Subcutaneous adipose tissue (tissue), 4 donors: ENCODE results near the gene CFAP77. TPM values are rescaled to one million over a fixed set of nuclear protein-coding genes. Genes with fewer than 3 reads are reported as not detected.

Experiments
- total RNA-seq, 4 donors: library from RNA; depleted of rRNA; stranded (reverse); fragments of >200 nt; gene quantifications; one replicate each; pipeline ENCODE4 v1.1.0, GENCODE V29; 2016
- TF ChIP-seq, protein P1 (sequence below): fragments of 450-650 bp; IDR thresholded peaks from one replicate; pipeline ENCODE4 v1.5.1; 2016; ENCODE audit warnings: low read depth, mild to moderate bottlenecking, control low read depth, antibody characterized with exemption, moderate library complexity

Gene CFAP77
- total RNA-seq, 4 donors from 2014 or later: not detected

GRCh38 chr9:132464547-132464946 lies 54.5 kb downstream of the CFAP77 start:
- TF ChIP-seq, protein P1, sequence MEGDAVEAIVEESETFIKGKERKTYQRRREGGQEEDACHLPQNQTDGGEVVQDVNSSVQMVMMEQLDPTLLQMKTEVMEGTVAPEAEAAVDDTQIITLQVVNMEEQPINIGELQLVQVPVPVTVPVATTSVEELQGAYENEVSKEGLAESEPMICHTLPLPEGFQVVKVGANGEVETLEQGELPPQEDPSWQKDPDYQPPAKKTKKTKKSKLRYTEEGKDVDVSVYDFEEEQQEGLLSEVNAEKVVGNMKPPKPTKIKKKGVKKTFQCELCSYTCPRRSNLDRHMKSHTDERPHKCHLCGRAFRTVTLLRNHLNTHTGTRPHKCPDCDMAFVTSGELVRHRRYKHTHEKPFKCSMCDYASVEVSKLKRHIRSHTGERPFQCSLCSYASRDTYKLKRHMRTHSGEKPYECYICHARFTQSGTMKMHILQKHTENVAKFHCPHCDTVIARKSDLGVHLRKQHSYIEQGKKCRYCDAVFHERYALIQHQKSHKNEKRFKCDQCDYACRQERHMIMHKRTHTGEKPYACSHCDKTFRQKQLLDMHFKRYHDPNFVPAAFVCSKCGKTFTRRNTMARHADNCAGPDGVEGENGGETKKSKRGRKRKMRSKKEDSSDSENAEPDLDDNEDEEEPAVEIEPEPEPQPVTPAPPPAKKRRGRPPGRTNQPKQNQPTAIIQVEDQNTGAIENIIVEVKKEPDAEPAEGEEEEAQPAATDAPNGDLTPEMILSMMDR: no peak

GRCh38 chr9:132465131-132465635 lies 55.2 kb downstream of the CFAP77 start:
- TF ChIP-seq, protein P1: no peak

GRCh38 chr9:132472199-132472598 lies 62.2 kb downstream of the CFAP77 start:
- TF ChIP-seq, protein P1: no peak

- TF ChIP-seq, protein P1: no peak
Observed at GRCh38 chr9:132472599-132472998, 62.6 kb downstream of the CFAP77 start.

DNA sequence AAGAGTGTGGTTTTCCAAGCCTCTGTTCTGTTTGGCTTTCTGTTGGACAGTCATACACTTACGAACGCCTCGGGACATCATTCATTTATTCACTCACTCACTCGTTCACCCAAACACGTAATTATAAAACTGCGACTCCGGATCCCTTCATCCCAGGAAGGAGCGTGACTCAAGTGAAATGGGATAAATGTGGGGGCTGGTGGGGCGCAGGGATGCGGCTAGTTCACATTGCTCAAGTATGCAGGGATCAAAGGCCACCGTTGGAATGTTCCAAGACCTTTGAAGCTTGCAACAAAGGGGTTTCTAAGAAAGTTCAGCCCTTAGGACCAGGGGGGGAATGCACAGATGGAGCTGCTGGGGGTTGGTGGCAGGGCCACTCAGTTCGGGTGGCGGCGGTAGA lies 64.2 kb downstream of the CFAP77 start:
- TF ChIP-seq, protein P1: no peak

- TF ChIP-seq, protein P1: no peak
Observed at GRCh38 chr9:132478353-132479050, 68.5 kb downstream of the CFAP77 start.

DNA sequence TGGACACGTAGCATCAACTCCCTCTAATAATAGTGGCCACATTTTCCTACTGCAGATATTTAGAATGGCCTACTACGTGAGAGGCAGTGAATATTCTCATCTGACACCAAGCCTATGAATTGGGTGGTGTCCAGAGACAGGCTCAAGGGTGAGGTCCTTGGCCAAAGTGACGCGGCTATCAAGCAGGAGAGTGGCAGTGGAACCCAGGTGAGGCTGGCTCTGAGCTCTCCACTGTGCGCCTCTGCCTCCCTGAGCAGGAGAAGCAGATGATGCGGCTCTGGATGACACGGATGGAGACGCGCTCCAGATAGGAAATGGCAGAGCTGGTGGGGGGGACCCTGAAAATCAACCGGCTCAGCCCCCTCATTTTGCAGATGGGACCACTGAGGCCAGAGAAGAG lies 69.7 kb downstream of the CFAP77 start:
- TF ChIP-seq, protein P1: no peak
